ENCODE measurements around the gene USF3.

DNA sequence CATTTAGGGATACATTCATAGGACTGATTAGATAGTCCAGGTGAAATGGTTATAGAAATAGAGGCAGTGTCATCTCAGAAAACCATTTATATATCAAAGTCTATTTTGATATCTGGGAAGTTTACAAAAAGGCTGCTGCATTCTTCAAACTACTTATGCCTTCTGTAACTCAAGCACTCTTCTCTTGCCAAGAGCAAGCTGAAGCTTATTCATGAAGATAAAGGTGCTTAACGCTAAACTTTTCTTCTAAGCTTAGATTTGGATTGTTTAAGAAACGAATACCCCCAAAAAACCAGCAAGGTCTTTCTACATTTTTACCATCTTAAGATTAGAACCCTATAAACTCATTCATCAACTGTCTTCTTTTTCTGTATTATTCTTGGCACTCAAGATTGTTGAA lies 23.3 kb upstream of the USF3 start:
- TF ChIP-seq CTCF (IDR thresholded peaks at IDR 0.05) (no peak), NFE2L2 (conservative IDR thresholded peaks at IDR 0.05; ENCODE audit: low read length) (no peak), NPAS2 (CRISPR knock-in tag; IDR thresholded peaks at IDR 0.05; ENCODE audit: borderline replicate concordance) (no peak), REST (IDR thresholded peaks at IDR 0.05) (no peak), RNF2 (IDR thresholded peaks at IDR 0.05; ENCODE audit: borderline replicate concordance, low read depth) (no peak), RAD21 (conservative IDR thresholded peaks at IDR 0.05 in 1 of 2, IDR thresholded peaks at IDR 0.05 in 1 of 2) (no peak), MAZ (IDR thresholded peaks at IDR 0.05; ENCODE audit: borderline replicate concordance, low read depth, low read length) (no peak), RFX5 (IDR thresholded peaks at IDR 0.05) (no peak), POLR2A (IDR thresholded peaks at IDR 0.05; ENCODE audit: low read length) (no peak), FOSL2 (IDR thresholded peaks at IDR 0.05) (no peak), FOSL2 (CRISPR knock-in tag; IDR thresholded peaks at IDR 0.05) (no peak)
